Kidney tubule cell (primary cell): ENCODE measurements around the gene DOCK2.

Experiments used
- DNase-seq: peaks from one replicate; pipeline ENCODE4 v3.0.0-alpha.2; 2018; ENCODE audit warnings: low spot score

The DOCK2 gene

GRCh38 chr5:169864483-169864882, 227.4 kb downstream of the DOCK2 start:
- DNase-seq = no peak

DNA sequence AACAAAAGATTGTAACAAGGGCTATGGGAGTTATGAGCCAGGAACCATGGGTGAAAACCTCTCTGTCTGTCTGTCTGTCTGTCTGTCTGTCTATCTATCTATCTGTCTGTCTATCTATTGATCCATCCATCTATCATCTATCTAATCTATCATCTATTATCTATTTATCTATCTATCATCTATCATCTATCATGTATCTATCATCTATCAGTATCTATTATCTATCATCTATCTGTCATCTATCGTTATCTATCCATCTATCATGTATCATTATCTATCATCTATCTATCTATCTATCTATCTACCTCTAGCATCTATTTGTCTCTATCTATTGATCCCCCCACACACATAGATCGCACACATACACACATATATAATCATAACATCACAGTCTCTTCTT, 230.3 kb downstream of the DOCK2 start:
- DNase-seq = no peak

- DNase-seq = no peak
Measured at GRCh38 chr5:169869066-169869465, 232.0 kb downstream of the DOCK2 start.

- DNase-seq = no peak
Measured at GRCh38 chr5:169870211-169870610, 233.1 kb downstream of the DOCK2 start.

DNA sequence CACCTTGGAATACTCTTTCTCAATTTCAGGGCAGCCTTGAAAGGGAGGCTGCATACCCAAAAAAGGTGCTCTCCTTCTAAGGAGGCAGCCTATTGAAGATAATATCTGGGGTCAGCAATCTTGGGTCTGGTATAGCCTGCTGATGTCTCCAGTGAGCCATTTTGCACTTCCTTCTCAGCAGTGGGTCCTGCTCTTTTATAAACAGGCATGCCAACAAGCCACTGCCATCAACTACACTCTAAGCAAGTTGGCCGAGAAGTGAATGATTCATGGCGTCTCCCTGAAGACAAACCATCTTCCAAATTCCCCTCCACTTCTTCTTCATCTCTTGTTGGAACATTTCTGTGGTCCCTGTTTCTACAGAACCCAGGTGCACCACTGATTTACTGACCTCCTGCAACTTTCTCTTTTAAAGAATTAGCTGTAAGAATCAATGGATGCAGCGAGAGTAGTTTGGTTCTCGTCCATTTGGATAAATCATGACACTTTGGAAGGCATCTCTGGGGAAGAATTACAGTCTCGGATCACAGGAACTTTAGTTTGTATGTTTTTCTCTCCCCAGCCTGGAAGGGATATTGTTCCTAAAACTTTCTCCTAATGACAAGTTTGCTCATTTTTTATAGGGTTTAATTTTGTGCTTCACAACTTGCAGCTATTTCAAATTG, 234.9 kb downstream of the DOCK2 start:
- no peak for DNase-seq

- peak; percentile 15 for DNase-seq
Measured at GRCh38 chr5:169873642-169874041, 236.6 kb downstream of the DOCK2 start.

DNA sequence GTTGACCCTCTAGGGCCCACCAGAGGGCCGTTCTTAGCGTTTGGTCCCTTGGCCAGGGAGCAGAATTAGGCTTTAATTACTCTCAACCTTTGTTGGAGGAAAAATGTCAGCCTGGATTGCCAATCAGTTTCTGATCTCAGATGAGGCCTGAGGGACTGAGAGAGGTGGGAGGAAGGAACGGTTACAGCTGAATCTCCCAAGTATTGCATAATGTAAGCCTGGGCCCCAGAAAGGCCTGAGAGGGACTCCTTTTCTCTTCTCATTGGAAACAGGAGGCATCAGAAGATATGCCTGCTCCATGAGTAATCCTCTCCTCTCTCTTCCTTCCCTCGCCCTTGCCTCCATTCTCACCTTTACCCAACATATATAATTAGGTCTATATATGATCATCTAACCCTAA, 237.5 kb downstream of the DOCK2 start:
- no peak for DNase-seq

- DNase-seq = no peak
Measured at GRCh38 chr5:169875091-169875728, 238.1 kb downstream of the DOCK2 start.

GRCh38 chr5:169875731-169876130, 238.7 kb downstream of the DOCK2 start:
- DNase-seq = no peak

- peak; percentile 9 for DNase-seq
Measured at GRCh38 chr5:169876386-169876785, 239.3 kb downstream of the DOCK2 start.

DNA sequence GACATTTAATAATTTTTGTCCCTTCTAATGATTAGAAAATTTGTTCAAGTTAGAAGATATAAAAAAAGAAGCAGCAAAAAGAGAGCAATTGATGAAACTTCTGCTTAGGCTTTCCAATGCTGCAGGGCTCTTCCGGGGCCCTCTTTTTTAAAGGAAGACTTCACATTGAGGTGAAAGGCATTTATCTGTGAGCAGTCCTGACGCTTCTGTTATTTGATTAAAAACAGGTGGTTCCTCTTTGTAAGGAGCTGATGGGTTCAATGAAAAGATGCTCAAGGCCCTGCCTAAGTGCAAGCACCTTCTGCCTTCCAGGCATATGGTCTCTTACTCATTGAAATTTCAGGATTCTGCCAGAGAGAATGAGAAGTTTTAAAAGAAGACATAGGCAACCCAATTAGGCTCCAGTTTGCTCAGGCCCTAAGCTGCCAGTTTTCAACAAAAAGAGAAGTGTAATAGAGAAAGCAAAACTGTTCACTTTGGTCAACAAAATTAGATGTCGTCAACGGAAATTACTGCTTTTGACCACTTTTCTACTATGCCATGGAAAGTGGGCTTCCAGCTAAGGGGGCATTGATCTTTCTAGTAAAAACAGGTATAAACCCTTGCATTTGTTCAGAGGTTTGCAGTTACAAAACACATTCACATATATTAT, 243.1 kb downstream of the DOCK2 start:
- no peak for DNase-seq

- no peak for DNase-seq
Measured at GRCh38 chr5:169880785-169881184, 243.7 kb downstream of the DOCK2 start.

DNA sequence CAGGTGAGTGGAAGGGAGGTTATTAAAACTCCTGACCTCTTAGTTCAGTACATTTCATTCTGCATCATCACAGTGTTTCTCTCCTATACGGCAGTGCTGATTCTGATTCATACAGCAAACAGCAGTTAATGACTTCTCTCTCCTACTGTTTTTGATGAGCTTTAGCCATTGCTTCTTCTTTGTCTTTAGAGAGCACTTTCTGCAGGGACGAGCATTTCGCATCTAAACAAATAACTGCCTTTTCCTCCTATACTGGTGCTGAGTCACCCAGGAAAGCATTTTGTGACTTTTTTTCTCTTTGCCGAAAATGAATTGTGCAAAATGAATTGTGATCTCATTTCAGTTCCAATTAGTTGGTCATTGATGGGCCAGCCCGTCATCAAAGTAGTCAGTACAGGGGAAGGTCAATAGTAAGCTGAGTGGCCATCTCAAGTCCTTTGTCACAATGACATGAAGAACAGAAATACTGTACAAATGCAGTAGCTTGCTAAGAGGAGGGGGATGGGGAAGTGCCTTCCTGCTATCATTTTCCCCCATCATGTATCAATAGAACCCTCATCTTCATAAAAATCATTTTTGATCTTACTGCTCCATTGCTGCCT, 244.7 kb downstream of the DOCK2 start:
- DNase-seq = no peak

GRCh38 chr5:169886033-169886432, 249.0 kb downstream of the DOCK2 start:
- no peak for DNase-seq

DNA sequence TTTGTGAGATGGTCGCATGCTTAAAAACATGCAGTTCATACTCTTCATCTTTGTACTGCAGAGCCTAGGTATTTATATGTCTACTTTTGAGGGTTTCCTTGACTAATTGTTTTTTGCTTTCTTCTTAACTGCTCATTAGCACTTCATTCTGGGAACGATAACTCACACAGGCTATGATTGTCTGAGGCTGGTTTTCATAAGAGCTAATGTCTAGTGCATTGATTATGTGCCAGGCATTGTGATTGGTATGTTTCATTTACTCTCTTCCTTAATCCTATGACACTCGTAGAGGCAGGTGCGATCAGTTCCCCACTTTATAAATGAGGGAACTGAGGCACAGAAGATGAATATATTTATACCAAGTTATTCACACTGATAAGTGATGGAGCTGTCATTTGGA, 249.6 kb downstream of the DOCK2 start:
- DNase-seq = no peak

DNA sequence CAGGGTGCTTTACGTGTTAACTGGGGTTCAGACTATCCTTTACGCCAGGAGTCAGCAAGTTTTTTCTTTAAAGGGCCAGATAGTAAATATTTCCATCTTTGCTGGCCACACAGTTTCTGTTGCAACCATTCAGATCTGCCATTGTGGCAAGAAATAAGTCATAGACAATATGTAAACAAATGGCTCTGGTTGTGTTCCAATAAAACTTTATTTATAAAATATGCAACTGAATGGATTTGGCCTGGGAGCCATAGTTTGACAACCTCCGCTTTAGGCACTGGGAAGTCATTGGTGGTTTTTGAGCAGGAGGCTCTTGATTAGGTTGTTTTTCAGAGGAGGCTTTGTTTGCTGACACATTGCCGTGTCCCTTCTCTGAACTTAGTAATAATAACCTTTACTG, 252.5 kb downstream of the DOCK2 start:
- DNase-seq = no peak

- DNase-seq = no peak
Measured at GRCh38 chr5:169893010-169893409, 255.9 kb downstream of the DOCK2 start.

DNA sequence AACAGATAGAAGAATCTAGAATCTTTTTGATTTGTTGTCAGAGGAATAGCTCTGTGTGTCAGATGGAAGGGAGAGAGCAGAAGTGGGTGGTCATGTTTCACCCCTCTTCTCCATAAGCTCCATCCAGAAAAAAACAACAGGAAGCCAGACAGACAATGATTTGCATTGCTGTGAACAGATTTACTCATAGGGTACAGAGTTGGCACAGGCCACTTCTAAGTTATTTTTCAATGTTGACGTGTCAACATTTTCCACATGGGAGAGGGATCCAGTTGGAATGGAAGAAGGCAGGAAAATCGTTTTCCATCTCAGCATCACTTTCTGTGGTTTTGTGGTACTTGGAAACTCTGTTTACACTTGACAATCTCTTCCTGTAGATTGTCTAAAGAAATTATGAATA, 256.5 kb downstream of the DOCK2 start:
- no peak for DNase-seq

- DNase-seq = no peak
Measured at GRCh38 chr5:169895926-169896325, 258.9 kb downstream of the DOCK2 start.

- no peak for DNase-seq
Measured at GRCh38 chr5:169897481-169897880, 260.4 kb downstream of the DOCK2 start.

DNA sequence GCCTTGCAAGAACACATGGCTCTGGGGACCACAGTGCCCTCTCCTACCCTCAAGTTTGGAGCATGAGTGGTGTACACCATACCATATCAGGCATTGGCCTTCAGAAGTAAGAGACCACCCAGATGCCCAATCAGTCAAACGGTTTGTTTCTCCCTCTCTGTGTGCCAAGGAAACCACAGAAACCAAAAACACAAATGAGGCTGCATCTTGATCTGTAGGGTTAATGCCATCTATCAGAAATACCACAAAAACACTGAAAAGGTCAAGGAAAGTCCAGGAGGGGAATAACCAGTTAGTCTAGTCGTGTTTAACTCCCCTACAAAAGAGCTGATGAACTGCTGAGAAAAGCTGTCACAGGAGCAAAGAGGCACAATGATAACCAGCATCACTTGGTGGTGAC, 264.8 kb downstream of the DOCK2 start:
- DNase-seq = no peak

- DNase-seq = no peak
Measured at GRCh38 chr5:169904059-169904458, 267.0 kb downstream of the DOCK2 start.

- no peak for DNase-seq
Measured at GRCh38 chr5:169904508-169904907, 267.4 kb downstream of the DOCK2 start.
